HepG2 (cell line): Measurements from ENCODE around the gene JMJD6. TPM values are rescaled to one million over a fixed set of nuclear protein-coding genes. Genes with fewer than 3 reads are reported as not detected.

Source experiments
- HDAC1 ChIP-seq: sonication (generic); formaldehyde crosslinking; IDR thresholded peaks from 2 replicates; pipeline ENCODE4 v1.5.1; 2020; ENCODE audit warnings: mild to moderate bottlenecking, missing genetic modification reagents
- HIVEP1 ChIP-seq: sonication (generic); formaldehyde crosslinking; IDR thresholded peaks from 2 replicates; pipeline ENCODE4 v1.4.0; 2020; ENCODE audit warnings: mild to moderate bottlenecking, missing genetic modification reagents
- KLF6 ChIP-seq: IDR thresholded peaks from 2 replicates; pipeline ENCODE4 v1.8.0; 2016; ENCODE audit warnings: missing biosample characterization, missing genetic modification reagents
- MAFF ChIP-seq: IDR thresholded peaks from 2 replicates; pipeline ENCODE4 v1.6.1; 2011; ENCODE audit warnings: low read depth, low read length, improper control_type of control experiment
- MEIS1 ChIP-seq: sonication (generic); formaldehyde crosslinking; IDR thresholded peaks from 2 replicates; pipeline ENCODE4 v1.9.0; 2021; ENCODE audit warnings: mild to moderate bottlenecking, missing genetic modification reagents, moderate library complexity, borderline replicate concordance
- PAF1 ChIP-seq: IDR thresholded peaks from 2 replicates; pipeline ENCODE4 v1.6.1; 2016; ENCODE audit warnings: missing genetic modification reagents, missing compliant biosample characterization
- POLR2AphosphoS2 ChIP-seq: IDR thresholded peaks from 2 replicates; pipeline ENCODE4 v1.6.1; 2011; ENCODE audit warnings: low read depth, low read length, improper control_type of control experiment
- SMAD9 ChIP-seq: sonication (generic); formaldehyde crosslinking; IDR thresholded peaks from 2 replicates; pipeline ENCODE4 v1.5.1; 2020; ENCODE audit warnings: mild to moderate bottlenecking, missing genetic modification reagents
- SRSF4 ChIP-seq: fragments of 200-400 bp; formaldehyde crosslinking; IDR thresholded peaks from one replicate; pipeline ENCODE4 v1.6.1; 2018; ENCODE audit warnings: mild to moderate bottlenecking, low read depth, low read length, moderate library complexity; ENCODE audit not compliant: poor library complexity, severe bottlenecking
- ZC3H13 ChIP-seq: sonication (generic); formaldehyde crosslinking; IDR thresholded peaks from 2 replicates; pipeline ENCODE4 v1.8.1; 2023; ENCODE audit warnings: mild to moderate bottlenecking, missing genetic modification reagents, moderate library complexity
- ZNF337 ChIP-seq: sonication (generic); formaldehyde crosslinking; IDR thresholded peaks from 2 replicates; pipeline ENCODE4 v1.5.1; 2020; ENCODE audit warnings: missing genetic modification reagents, low read depth, mild to moderate bottlenecking, borderline replicate concordance
- polyA plus RNA-seq, 8 experiments: library from polyadenylated mRNA; depleted of rRNA in 3 of 8; stranded (reverse) in 7 of 8; unstranded in 1 of 8; fragments of >200 nt; fragmentation: Illumina TruSeq in 4 of 8; extraction: Trizol in 4 of 8; gene quantifications; 2 replicates each; pipeline versions ENCODE4 v1.2.1 to v1.2.3, GENCODE V29; 2011 to 2016; ENCODE audit warnings: low read depth in 4 of 8, missing spikeins in 1 of 8, mixed read lengths in 1 of 8; ENCODE audit not compliant: insufficient read depth in 1 of 8
- total RNA-seq, 5 experiments: library from RNA; depleted of rRNA; stranded (reverse); fragments of >200 nt; fragmentation: Illumina TruSeq; extraction: Trizol; gene quantifications; 2 replicates each; pipeline ENCODE4 v1.2.3, GENCODE V29; 2016; ENCODE audit warnings: low read depth in 1 of 5
- TF ChIP-seq, protein P1 (sequence below): sonication (generic); formaldehyde crosslinking; IDR thresholded peaks from one replicate; pipeline ENCODE4 v1.5.1; 2020; ENCODE audit warnings: mild to moderate bottlenecking, missing genetic modification reagents; ENCODE audit errors: not compliant biosample characterization
- TF ChIP-seq, protein P2 (sequence below): sonication (generic); formaldehyde crosslinking; IDR thresholded peaks from 2 replicates; pipeline ENCODE4 v1.4.0; 2020; ENCODE audit warnings: mild to moderate bottlenecking, missing genetic modification reagents, borderline replicate concordance
- TF ChIP-seq, protein P3 (sequence below): IDR thresholded peaks from 2 replicates; pipeline ENCODE4 v1.6.1; 2012; ENCODE audit warnings: low read depth, low read length, improper control_type of control experiment

The JMJD6 gene
- total and polyA plus RNA-seq, 2 of the 13 experiments (the other 11 are each of a cell fraction or from before 2014, with no cell fraction given) = 33.6 to 41.0 TPM

DNA sequence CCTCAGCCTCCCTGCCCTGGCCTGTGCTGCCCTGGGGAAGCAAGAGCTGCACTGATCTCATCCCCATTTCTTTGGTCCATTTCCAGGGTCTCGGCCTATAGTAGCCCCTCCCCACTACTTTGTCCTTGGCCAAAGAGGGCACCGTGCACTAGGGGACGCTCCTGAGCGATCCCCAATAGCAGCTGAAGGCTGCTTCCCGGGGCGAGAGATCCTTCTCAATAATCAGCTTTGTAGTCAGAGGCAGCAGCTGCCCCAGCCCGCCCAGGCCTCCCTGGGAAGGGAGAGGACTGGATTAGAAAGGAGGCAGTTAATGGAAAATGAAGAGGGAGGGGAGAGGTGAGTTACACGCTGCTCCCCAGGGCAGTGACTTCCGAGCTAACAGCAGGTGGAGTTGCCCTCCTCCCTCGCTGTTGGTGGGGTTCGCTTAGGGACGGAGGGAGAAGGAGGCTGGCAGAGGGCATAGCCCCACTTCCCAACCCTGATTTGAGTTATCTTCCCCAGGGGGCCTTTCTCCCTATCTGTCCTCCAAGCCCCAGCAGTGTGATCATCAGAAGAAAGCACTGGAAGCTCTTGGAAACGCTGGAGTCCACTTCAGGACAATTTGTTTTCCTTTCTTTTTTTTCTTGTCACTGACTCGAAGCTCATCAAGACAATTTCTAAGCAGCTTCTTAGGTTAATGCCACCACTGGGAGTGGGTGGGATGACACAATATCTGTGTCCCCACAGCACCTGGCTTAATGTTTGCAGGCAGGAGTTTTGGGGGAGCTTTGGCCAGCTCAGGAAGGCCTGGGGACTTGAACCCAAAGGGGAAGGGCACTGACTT lies 18.2 kb downstream of the JMJD6 start (continued):
- TF ChIP-seq, protein P1, sequence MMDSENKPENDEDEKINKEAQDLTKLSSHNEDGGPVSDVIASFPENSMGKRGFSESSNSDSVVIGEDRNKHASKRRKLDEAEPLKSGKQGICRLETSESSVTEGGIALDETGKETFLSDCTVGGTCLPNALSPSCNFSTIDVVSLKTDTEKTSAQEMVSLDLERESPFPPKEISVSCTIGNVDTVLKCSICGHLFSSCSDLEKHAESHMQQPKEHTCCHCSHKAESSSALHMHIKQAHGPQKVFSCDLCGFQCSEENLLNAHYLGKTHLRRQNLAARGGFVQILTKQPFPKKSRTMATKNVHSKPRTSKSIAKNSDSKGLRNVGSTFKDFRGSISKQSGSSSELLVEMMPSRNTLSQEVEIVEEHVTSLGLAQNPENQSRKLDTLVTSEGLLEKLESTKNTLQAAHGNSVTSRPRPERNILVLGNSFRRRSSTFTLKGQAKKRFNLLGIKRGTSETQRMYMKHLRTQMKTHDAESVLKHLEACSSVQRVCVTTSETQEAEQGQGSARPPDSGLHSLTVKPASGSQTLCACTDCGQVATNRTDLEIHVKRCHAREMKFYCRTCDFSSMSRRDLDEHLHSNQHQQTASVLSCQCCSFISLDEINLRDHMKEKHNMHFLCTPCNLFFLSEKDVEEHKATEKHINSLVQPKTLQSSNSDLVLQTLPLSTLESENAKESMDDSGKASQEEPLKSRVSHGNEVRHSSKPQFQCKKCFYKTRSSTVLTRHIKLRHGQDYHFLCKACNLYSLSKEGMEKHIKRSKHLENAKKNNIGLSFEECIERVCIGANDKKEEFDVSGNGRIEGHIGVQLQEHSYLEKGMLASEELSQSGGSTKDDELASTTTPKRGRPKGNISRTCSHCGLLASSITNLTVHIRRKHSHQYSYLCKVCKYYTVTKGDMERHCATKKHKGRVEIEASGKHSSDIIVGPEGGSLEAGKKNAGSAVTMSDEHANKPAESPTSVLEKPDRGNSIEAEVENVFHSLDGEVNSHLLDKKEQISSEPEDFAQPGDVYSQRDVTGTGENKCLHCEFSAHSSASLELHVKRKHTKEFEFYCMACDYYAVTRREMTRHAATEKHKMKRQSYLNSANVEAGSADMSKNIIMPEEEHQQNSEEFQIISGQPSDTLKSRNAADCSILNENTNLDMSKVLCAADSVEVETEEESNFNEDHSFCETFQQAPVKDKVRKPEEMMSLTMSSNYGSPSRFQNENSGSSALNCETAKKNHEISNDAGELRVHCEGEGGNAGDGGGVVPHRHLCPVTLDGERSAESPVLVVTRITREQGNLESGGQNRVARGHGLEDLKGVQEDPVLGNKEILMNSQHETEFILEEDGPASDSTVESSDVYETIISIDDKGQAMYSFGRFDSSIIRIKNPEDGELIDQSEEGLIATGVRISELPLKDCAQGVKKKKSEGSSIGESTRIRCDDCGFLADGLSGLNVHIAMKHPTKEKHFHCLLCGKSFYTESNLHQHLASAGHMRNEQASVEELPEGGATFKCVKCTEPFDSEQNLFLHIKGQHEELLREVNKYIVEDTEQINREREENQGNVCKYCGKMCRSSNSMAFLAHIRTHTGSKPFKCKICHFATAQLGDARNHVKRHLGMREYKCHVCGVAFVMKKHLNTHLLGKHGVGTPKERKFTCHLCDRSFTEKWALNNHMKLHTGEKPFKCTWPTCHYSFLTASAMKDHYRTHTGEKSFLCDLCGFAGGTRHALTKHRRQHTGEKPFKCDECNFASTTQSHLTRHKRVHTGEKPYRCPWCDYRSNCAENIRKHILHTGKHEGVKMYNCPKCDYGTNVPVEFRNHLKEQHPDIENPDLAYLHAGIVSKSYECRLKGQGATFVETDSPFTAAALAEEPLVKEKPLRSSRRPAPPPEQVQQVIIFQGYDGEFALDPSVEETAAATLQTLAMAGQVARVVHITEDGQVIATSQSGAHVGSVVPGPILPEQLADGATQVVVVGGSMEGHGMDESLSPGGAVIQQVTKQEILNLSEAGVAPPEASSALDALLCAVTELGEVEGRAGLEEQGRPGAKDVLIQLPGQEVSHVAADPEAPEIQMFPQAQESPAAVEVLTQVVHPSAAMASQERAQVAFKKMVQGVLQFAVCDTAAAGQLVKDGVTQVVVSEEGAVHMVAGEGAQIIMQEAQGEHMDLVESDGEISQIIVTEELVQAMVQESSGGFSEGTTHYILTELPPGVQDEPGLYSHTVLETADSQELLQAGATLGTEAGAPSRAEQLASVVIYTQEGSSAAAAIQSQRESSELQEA = no peak
- TF ChIP-seq POLR2AphosphoS2 (no peak), MAFF (no peak), MEIS1 (CRISPR knock-in tag) (no peak), KLF6 (CRISPR knock-in tag) (no peak), HIVEP1 (no peak), SMAD9 (CRISPR knock-in tag) (no peak), ZC3H13 (CRISPR knock-in tag) (no peak), SRSF4 (no peak), ZNF337 (CRISPR knock-in tag) (no peak), PAF1 (no peak), HDAC1 (no peak)
- TF ChIP-seq, protein P2, sequence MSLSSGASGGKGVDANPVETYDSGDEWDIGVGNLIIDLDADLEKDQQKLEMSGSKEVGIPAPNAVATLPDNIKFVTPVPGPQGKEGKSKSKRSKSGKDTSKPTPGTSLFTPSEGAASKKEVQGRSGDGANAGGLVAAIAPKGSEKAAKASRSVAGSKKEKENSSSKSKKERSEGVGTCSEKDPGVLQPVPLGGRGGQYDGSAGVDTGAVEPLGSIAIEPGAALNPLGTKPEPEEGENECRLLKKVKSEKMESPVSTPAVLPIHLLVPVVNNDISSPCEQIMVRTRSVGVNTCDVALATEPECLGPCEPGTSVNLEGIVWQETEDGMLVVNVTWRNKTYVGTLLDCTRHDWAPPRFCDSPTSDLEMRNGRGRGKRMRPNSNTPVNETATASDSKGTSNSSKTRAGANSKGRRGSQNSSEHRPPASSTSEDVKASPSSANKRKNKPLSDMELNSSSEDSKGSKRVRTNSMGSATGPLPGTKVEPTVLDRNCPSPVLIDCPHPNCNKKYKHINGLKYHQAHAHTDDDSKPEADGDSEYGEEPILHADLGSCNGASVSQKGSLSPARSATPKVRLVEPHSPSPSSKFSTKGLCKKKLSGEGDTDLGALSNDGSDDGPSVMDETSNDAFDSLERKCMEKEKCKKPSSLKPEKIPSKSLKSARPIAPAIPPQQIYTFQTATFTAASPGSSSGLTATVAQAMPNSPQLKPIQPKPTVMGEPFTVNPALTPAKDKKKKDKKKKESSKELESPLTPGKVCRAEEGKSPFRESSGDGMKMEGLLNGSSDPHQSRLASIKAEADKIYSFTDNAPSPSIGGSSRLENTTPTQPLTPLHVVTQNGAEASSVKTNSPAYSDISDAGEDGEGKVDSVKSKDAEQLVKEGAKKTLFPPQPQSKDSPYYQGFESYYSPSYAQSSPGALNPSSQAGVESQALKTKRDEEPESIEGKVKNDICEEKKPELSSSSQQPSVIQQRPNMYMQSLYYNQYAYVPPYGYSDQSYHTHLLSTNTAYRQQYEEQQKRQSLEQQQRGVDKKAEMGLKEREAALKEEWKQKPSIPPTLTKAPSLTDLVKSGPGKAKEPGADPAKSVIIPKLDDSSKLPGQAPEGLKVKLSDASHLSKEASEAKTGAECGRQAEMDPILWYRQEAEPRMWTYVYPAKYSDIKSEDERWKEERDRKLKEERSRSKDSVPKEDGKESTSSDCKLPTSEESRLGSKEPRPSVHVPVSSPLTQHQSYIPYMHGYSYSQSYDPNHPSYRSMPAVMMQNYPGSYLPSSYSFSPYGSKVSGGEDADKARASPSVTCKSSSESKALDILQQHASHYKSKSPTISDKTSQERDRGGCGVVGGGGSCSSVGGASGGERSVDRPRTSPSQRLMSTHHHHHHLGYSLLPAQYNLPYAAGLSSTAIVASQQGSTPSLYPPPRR (CRISPR knock-in tag) = no peak
- TF ChIP-seq, protein P3, sequence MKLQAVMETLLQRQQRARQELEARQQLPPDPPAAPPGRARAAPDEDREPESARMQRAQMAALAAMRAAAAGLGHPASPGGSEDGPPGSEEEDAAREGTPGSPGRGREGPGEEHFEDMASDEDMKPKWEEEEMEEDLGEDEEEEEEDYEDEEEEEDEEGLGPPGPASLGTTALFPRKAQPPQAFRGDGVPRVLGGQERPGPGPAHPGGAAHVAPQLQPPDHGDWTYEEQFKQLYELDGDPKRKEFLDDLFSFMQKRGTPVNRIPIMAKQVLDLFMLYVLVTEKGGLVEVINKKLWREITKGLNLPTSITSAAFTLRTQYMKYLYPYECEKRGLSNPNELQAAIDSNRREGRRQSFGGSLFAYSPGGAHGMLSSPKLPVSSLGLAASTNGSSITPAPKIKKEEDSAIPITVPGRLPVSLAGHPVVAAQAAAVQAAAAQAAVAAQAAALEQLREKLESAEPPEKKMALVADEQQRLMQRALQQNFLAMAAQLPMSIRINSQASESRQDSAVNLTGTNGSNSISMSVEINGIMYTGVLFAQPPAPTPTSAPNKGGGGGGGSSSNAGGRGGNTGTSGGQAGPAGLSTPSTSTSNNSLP = no peak
